K562 (cell line): ENCODE data around the gene ERBB4. TPM values are rescaled to one million over a fixed set of nuclear protein-coding genes. Genes with fewer than 3 reads are reported as not detected.

Source experiments
- ATAC-seq: fragments of 200-7000 bp; cut with Tn5 transposase; 3 replicates; pipeline ENCODE4 v1.9.1; 2020; ENCODE audit warnings: moderate library complexity
- BruUV-seq: library from RNA; stranded (reverse); fragments of 400-500 nt; replicated peaks from 2 replicates; lab custom pipeline; 2021; lab: Mats Ljungman, UMichigan
- CTCF ChIA-PET: fragments of 300-600 bp; formaldehyde crosslinking; extraction: SDS; loops from one replicate; lab custom pipeline; 2021; ENCODE audit warnings: low intra/inter-chr PET ratio; lab: Yijun Ruan, JAX
- POLR2A ChIA-PET: fragments of 300-600, 350-650 bp; sonication (Branson Sonifier 250); formaldehyde crosslinking; extraction: SDS; loops from one replicate; lab custom pipeline; 2021; ENCODE audit warnings: antibody characterized with exemption, inconsistent platforms; lab: Yijun Ruan, JAX
- DNase-seq, 4 experiments: peaks; one replicate each; pipeline versions ENCODE4 v3.0.0 to v3.0.0-alpha.2; 2011 to 2018; ENCODE audit warnings: low spot score in 3 of 4, mixed read lengths in 3 of 4; ENCODE audit errors: extremely low read depth in 1 of 4
- FAIRE-seq: peaks from 2 replicates; lab custom pipeline; 2011; peaks lifted over from hg19 to GRCh38; lab: Jason Lieb, UNC
- H2AFZ ChIP-seq: 2 replicates; pipeline ENCODE4 v1.6.0; 2011; ENCODE audit warnings: low read depth, low read length, control low read depth, inconsistent platforms
- H3K27ac ChIP-seq: fragments of 200-600 bp; 3 replicates; pipeline ENCODE4 v1.8.0; 2011; ENCODE audit warnings: low read depth, mild to moderate bottlenecking, control low read depth, inconsistent platforms, low read length, moderate library complexity, mixed read lengths; ENCODE audit errors: extremely low read depth
- H3K27me3 ChIP-seq, 2 experiments: fragments of 300-600 bp in 1 of 2; 2 replicates in 1 of 2; 3 replicates in 1 of 2; pipeline versions ENCODE4 v1.6.0 to v1.8.0; 2011; ENCODE audit warnings: inconsistent platforms in 2 of 2, low read length in 2 of 2, mild to moderate bottlenecking in 1 of 2, mixed read lengths in 1 of 2, moderate library complexity in 1 of 2; ENCODE audit not compliant: control insufficient read depth in 2 of 2, insufficient read depth in 2 of 2
- H3K36me3 ChIP-seq: fragments of 300-600 bp; 3 replicates; pipeline ENCODE4 v1.8.0; 2011; ENCODE audit warnings: mild to moderate bottlenecking, low read length, inconsistent platforms; ENCODE audit not compliant: control insufficient read depth, insufficient read depth
- H3K4me1 ChIP-seq, 2 experiments: fragments of 200-600 bp in 1 of 2; replicated peaks in 1 of 2; 2 replicates in 1 of 2; 3 replicates in 1 of 2; pipeline versions ENCODE4 v1.5.1 to v1.8.0; 2011; ENCODE audit warnings: inconsistent platforms in 2 of 2, low read length in 2 of 2, mild to moderate bottlenecking in 1 of 2, mixed read lengths in 1 of 2, moderate library complexity in 1 of 2; ENCODE audit not compliant: control insufficient read depth in 2 of 2, insufficient read depth in 2 of 2
- H3K4me2 ChIP-seq: 2 replicates; pipeline ENCODE4 v1.6.1; 2011; ENCODE audit warnings: low read length, control low read depth, inconsistent platforms, mixed read lengths; ENCODE audit not compliant: insufficient read depth
- H3K4me3 ChIP-seq: fragments of 200-600 bp; sonication (generic), shearing (Covaris generic); 2 replicates; pipeline ENCODE4 v1.5.1; 2016; ENCODE audit warnings: control low read depth, inconsistent platforms
- H3K79me2 ChIP-seq: fragments of 200-600 bp; 3 replicates; pipeline ENCODE4 v1.8.0; 2011; ENCODE audit warnings: low read length, inconsistent platforms; ENCODE audit not compliant: control insufficient read depth, insufficient read depth
- H3K9ac ChIP-seq, 2 experiments: 2 replicates each; pipeline versions ENCODE4 v1.6.0 to v1.6.1; 2011; ENCODE audit warnings: low read depth in 2 of 2, low read length in 2 of 2, control low read depth in 1 of 2, inconsistent platforms in 1 of 2, mild to moderate bottlenecking in 1 of 2, mixed read lengths in 1 of 2; ENCODE audit not compliant: insufficient read depth in 1 of 2
- H3K9me1 ChIP-seq: one replicate; pipeline ENCODE4 v1.6.0; 2011; ENCODE audit warnings: inconsistent platforms, mild to moderate bottlenecking, low read length, moderate library complexity; ENCODE audit not compliant: control insufficient read depth, insufficient read depth
- H3K9me3 ChIP-seq: replicated peaks from 2 replicates; pipeline ENCODE4 v1.5.1; 2011; ENCODE audit warnings: low read depth, low read length, inconsistent platforms; ENCODE audit not compliant: control insufficient read depth, insufficient read depth
- H4K20me1 ChIP-seq: replicated peaks from 2 replicates; pipeline ENCODE4 v1.6.1; 2011; ENCODE audit warnings: low read length, inconsistent platforms, mixed read lengths; ENCODE audit not compliant: control insufficient read depth, insufficient read depth
- ARID2 ChIP-seq: fragments of 450-650 bp; IDR thresholded peaks from 2 replicates; pipeline ENCODE4 v1.6.1; 2017; ENCODE audit warnings: antibody characterized with exemption, mild to moderate bottlenecking
- CBX3 ChIP-seq, 2 experiments: IDR thresholded peaks; 1 replicate in 1 of 2; 2 replicates in 1 of 2; pipeline ENCODE4 v1.6.1; 2012; ENCODE audit warnings: inconsistent platforms in 2 of 2, low read length in 2 of 2, borderline replicate concordance in 1 of 2, control low read depth in 1 of 2
- PTRF ChIP-seq: fragments of 450-650 bp; IDR thresholded peaks from 2 replicates; pipeline ENCODE4 v1.6.1; 2016; ENCODE audit warnings: mild to moderate bottlenecking, missing genetic modification characterization, missing compliant biosample characterization
- ZBTB26 ChIP-seq: fragments of 450-650 bp; formaldehyde crosslinking; IDR thresholded peaks from 2 replicates; pipeline ENCODE4 v1.4.0; 2022; ENCODE audit warnings: missing genetic modification characterization
- ZBTB34 ChIP-seq: fragments of 250-450 bp; sonication (Bioruptor Pico); IDR thresholded peaks from 2 replicates; pipeline ENCODE4 v1.8.0; 2021; ENCODE audit warnings: mild to moderate bottlenecking, moderate library complexity
- ZFP1 ChIP-seq: fragments of 450-650 bp; formaldehyde crosslinking; IDR thresholded peaks from 2 replicates; pipeline ENCODE4 v1.4.0; 2020; ENCODE audit warnings: mild to moderate bottlenecking, mixed read lengths
- ZNF274 ChIP-seq: IDR thresholded peaks from 2 replicates; pipeline ENCODE4 v1.6.1; 2011; ENCODE audit warnings: low read depth, mild to moderate bottlenecking, low read length, moderate library complexity, borderline replicate concordance
- ZNF280A ChIP-seq: fragments of 450-650 bp; IDR thresholded peaks from 2 replicates; pipeline ENCODE4 v1.6.1; 2018; ENCODE audit warnings: mild to moderate bottlenecking, low read depth; ENCODE audit not compliant: partially characterized antibody
- ZNF512 ChIP-seq: IDR thresholded peaks from 2 replicates; pipeline ENCODE4 v1.6.1; 2016; ENCODE audit warnings: missing genetic modification characterization, missing compliant biosample characterization
- WGBS: fragments of 100-300 bp; shearing (Covaris generic); methylation state at CpG from one replicate; pipeline ENCODE4 v1.1.6; 2016; ENCODE audit warnings: low coverage, mixed read lengths; ENCODE audit not compliant: insufficient coverage; ENCODE audit errors: missing lambda C conversion rate; 5-methylcytosine and 5-hydroxymethylcytosine counted together
- in situ Hi-C: fragments of 300-500 bp; cut with MboI; formaldehyde crosslinking; loops from 4 replicates; pipeline ENCODE4 v1.15.0; 2018; ENCODE audit warnings: inconsistent platforms, mixed read lengths
- intact Hi-C: fragments of 100-400 bp; cut with micrococcal nuclease; formaldehyde crosslinking; loops from 2 replicates; pipeline ENCODE4 v1.14.2; 2022
- polyA plus RNA-seq, 8 experiments: library from polyadenylated mRNA; depleted of rRNA in 4 of 8; stranded (reverse) in 5 of 8; unstranded in 3 of 8; fragments of >200 nt; fragmentation: Nextera tagmentation in 2 of 8; fragmentation: Illumina TruSeq in 1 of 8; extraction: Ambion mirVana in 2 of 8; extraction: Trizol in 1 of 8; gene quantifications; 2 replicates each; pipeline versions ENCODE4 v1.2.1 to v1.2.3, GENCODE V29; 2011 to 2014; ENCODE audit warnings: inconsistent platforms in 1 of 8, missing spikeins in 1 of 8
- total RNA-seq, 7 experiments: library from RNA; depleted of rRNA in 6 of 7; stranded (reverse); fragments of >200 nt in 6 of 7; fragmentation: Illumina TruSeq in 2 of 7; extraction: Trizol in 2 of 7; gene quantifications; 2 replicates each; pipeline versions ENCODE4 v1.2.1 to v1.2.3, GENCODE V29; 2011 to 2021; ENCODE audit warnings: low replicate concordance in 1 of 7

The ERBB4 gene
- total and polyA plus RNA-seq, 9 of the 15 experiments (the other 6 are each of a cell fraction or from before 2014, with no cell fraction given) = not detected

GRCh38 chr2:212517693-212518092, 20.9 kb downstream of the ERBB4 start:
- in situ Hi-C loops = no loop called here
- 0% methylated on average over 1 of the region's 1 CpG for WGBS
- no peaks in the 10 kb centered on the region for H4K20me1 ChIP-seq
- DNase-seq (no peak), ATAC-seq (no peak), FAIRE-seq (no peak)
- ChIA-PET CTCF (no interaction called here), POLR2A (no interaction called here)
- H2AFZ ChIP-seq = no peak overlapping the region
- H3K9me1 ChIP-seq = no peaks in the 10 kb centered on the region
- no peaks in the 10 kb centered on the region for H3K9me3 ChIP-seq
- H3K27me3 ChIP-seq = no peaks in the 10 kb centered on the region
- H3K4me1 ChIP-seq = no peaks in the 10 kb centered on the region
- H3K4me2 ChIP-seq = no peak overlapping the region
- intact Hi-C loops = no loop called here
- no peaks in the 10 kb centered on the region for H3K36me3 ChIP-seq
- no peak overlapping the region for H3K9ac ChIP-seq
- BruUV-seq = no TSS peak
- H3K79me2 ChIP-seq = no peaks in the 10 kb centered on the region
- TF ChIP-seq ZNF280A = no peak
- no peak for TF ChIP-seq ZFP1 (CRISPR knock-in tag)
- no peak for TF ChIP-seq ZNF274
- TF ChIP-seq ZNF512 (tag) = no peak
- no peak for TF ChIP-seq CBX3 (IDR thresholded peaks at IDR 0.05; ENCODE audit: borderline replicate concordance in 1 of 2, low read length in 2 of 2)
- TF ChIP-seq ARID2 = no peak
- TF ChIP-seq ZBTB26 = no peak
- no peak for TF ChIP-seq ZBTB34 (CRISPR knock-in tag)
- TF ChIP-seq PTRF (tag) = no peak
- no peak overlapping the region for H3K4me3 ChIP-seq
- no peak overlapping the region for H3K27ac ChIP-seq
